CD4-positive, alpha-beta T cell treated with Interferon alpha-2 for 1 hour (primary cell): Measurements from ENCODE around the gene PFKFB1.

Source experiments
- DNase-seq, 2 donors: peaks; one replicate each; pipeline ENCODE4 v3.0.0-alpha.2; 2020 to 2022

Gene PFKFB1

GRCh38 chrX:54994099-54994498, at the start of gene PFKFB1:
Gene PFKFB1, minus strand, starts transcription at chrX:54994188. Its CDS starts 181 bp downstream, at chrX:54994007.
- DNase-seq: no peak

GRCh38 chrX:55041514-55041913, 47.5 kb upstream of the PFKFB1 start:
- no peak for DNase-seq

GRCh38 chrX:55039471-55039870, 45.5 kb upstream of the PFKFB1 start:
- DNase-seq: no peak

- DNase-seq: no peak
Measured at GRCh38 chrX:55033429-55033828, 39.4 kb upstream of the PFKFB1 start.

- DNase-seq: no peak
Measured at GRCh38 chrX:55030271-55031205, 36.5 kb upstream of the PFKFB1 start, which contains the start of gene ALAS2. Gene ALAS2, minus strand, starts transcription at chrX:55030977. Its CDS starts 4,977 bp downstream, at chrX:55026000.

GRCh38 chrX:55029291-55029690, 35.3 kb upstream of the PFKFB1 start:
- DNase-seq: no peak

GRCh38 chrX:55028611-55029010, 34.6 kb upstream of the PFKFB1 start:
- DNase-seq: no peak

GRCh38 chrX:55028040-55028439, 34.1 kb upstream of the PFKFB1 start:
- DNase-seq: no peak

- no peak for DNase-seq
Measured at GRCh38 chrX:55026840-55027239, 32.9 kb upstream of the PFKFB1 start.

GRCh38 chrX:55026143-55026542, 32.2 kb upstream of the PFKFB1 start:
- DNase-seq: no peak

GRCh38 chrX:55014897-55015299, 20.9 kb upstream of the PFKFB1 start:
- DNase-seq: no peak

- no peak for DNase-seq
Measured at GRCh38 chrX:55011294-55011693, 17.3 kb upstream of the PFKFB1 start.

GRCh38 chrX:55008571-55009358, 14.8 kb upstream of the PFKFB1 start:
- DNase-seq: no peak

- no peak for DNase-seq
Measured at GRCh38 chrX:55007656-55008055, 13.7 kb upstream of the PFKFB1 start.

GRCh38 chrX:55006827-55007621, 13.0 kb upstream of the PFKFB1 start:
- no peak for DNase-seq

- no peak for DNase-seq
Measured at GRCh38 chrX:55005256-55005655, 11.3 kb upstream of the PFKFB1 start.

- DNase-seq: no peak
Measured at GRCh38 chrX:55004231-55004630, 10.2 kb upstream of the PFKFB1 start.

GRCh38 chrX:54999717-55000598, 6.0 kb upstream of the PFKFB1 start, which contains the start of gene APEX2:
Gene APEX2, plus strand, starts transcription at chrX:55000363. Its CDS starts 60 bp downstream, at chrX:55000423.
- DNase-seq: peak; percentile 88 to 89

GRCh38 chrX:54995621-54996020, 1.6 kb upstream of the PFKFB1 start:
- DNase-seq: no peak

GRCh38 chrX:54994668-54995351, 822 bp upstream of the PFKFB1 start:
- no peak for DNase-seq
